Breast epithelium (tissue), 3 donors: ENCODE measurements around the gene SDK2.

ENCODE experiments used
- POLR2A ChIP-seq: fragments of 450-650 bp; IDR thresholded peaks from one replicate; pipeline ENCODE4 v1.6.1; 2016; ENCODE audit warnings: antibody characterized with exemption, mild to moderate bottlenecking, moderate library complexity
- POLR2AphosphoS5 ChIP-seq, 3 donors: sonication (generic); formaldehyde crosslinking; IDR thresholded peaks; one replicate each; pipeline ENCODE4 v1.6.1; 2017; ENCODE audit warnings: antibody characterized with exemption in 3 of 3
- TF ChIP-seq, protein P1 (sequence below), 3 donors: fragments of 450-650 bp; IDR thresholded peaks; one replicate each; pipeline ENCODE4 v1.5.1; 2016 to 2017; ENCODE audit warnings: antibody characterized with exemption in 3 of 3, mild to moderate bottlenecking in 3 of 3, moderate library complexity in 3 of 3

DNA sequence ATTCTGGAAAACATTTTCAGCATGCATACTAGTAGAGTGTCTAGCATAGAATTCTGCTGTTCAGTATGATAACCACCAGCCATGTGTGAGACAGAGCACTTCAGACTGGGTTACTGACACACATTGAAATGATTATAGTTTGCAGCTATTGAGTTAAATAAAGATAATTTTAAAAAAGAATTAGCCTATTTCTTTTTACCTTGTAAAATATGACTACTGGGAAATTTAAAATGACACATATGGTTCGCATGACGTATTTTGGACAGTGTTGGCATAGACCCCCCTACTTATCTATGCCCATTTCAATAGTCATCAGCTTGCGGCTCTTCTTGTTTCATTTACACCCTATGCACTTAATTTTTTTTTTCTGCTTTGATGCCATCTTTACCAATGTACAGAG lies 4.7 kb upstream of the SDK2 start:
- TF ChIP-seq, protein P1, sequence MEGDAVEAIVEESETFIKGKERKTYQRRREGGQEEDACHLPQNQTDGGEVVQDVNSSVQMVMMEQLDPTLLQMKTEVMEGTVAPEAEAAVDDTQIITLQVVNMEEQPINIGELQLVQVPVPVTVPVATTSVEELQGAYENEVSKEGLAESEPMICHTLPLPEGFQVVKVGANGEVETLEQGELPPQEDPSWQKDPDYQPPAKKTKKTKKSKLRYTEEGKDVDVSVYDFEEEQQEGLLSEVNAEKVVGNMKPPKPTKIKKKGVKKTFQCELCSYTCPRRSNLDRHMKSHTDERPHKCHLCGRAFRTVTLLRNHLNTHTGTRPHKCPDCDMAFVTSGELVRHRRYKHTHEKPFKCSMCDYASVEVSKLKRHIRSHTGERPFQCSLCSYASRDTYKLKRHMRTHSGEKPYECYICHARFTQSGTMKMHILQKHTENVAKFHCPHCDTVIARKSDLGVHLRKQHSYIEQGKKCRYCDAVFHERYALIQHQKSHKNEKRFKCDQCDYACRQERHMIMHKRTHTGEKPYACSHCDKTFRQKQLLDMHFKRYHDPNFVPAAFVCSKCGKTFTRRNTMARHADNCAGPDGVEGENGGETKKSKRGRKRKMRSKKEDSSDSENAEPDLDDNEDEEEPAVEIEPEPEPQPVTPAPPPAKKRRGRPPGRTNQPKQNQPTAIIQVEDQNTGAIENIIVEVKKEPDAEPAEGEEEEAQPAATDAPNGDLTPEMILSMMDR (IDR thresholded peaks at IDR 0.05): no peak
- TF ChIP-seq POLR2A (no peak), POLR2AphosphoS5 (IDR thresholded peaks at IDR 0.05) (no peak)
